D341Med (cell line): ENCODE measurements around the gene PAN3.

Source experiments
- DNase-seq: peaks from one replicate; pipeline ENCODE4 v3.0.0; 2012; ENCODE audit warnings: low spot score

PAN3 gene

DNA sequence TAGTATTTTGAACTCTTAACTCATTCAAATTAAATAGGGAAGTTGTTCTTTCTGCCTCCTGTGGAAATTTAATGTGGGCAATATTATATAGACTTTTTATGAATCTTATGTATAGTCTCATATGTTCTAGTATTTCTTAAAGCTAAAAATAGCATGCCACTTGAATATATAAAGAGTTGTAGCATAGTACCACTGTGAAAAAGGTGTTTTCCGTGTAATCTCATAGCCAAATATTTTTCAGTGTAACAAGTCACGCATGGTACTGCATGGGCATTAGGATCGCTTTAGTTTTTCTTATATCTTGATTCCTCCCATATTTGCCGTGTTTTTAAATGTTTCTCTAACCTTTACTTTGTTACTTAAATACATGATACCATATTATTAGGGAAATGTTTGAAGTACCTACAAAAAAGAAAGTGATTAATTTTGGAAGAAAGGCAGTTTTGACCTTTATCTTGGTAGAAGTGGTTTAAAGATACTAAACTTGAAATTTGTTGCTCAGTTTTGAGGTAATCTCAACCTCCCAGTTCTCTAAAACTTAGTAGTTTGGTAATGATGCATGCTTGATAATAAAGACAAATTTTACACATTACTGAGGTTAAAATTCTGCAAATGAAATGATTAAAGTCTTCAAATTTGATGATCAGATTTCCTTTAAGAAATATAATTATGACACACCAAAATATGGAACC, 81.2 kb downstream of the PAN3 start:
- DNase-seq = no peak

- DNase-seq = no peak
Measured at GRCh38 chr13:28220166-28220565, 81.8 kb downstream of the PAN3 start.

DNA sequence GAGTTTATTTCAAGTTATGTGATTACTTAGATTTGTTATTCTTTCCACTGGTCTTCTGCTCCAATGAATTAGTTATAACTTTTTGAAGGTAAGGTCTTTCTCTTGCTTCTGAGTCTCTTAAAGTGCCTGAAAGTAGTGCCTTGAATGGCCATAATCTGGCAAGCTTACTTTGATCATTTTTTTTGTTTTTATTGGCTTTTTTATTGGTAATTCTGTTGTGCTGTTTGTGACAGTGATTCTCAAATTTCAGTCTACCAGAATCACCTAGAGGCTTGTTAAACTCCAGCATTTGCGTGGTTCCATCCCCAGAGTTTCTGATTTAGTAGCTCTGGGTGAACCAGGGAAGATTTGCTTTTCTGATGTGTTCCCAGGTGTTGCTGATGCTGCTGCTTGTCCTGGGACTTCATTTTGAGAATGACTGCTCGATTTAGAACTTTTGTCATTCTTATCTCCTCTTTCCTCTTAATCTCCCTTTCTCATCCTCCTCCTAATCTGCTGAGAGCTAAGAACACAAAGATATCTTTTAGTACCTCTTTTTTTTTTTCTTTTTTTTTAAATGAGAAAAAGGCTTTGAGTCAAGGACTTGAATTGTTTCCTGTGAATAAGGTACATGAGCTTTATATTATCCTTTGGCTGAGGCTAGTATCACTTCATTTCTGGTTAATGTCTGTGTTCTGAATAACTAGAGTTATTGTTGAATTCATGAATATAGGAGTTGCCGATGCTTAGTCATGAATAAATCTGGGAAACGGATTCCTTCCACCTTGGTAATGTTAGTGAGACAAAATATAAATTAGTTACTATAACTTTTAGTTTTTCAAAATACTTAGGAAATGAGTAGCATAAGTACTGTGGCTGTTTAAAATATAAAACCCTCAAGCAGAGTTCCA, 91.4 kb downstream of the PAN3 start:
- DNase-seq = no peak

DNA sequence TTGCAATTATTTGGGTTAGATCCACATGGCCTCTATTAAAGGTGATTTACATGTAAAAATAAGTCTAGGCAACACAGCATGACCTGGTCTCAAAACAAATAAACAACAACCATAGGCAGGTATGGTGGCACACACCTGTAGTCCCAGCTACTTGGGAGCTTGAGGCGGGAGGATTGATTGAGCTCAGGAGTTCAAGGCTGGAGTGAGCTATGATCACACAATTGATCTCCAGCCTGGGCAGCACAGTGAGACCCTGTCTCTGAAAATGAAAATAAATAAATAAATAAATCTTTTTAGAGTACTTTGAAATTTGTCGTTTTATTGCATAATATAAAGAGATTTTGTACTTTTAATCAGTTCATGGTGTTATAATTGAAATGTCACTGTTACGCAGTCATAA, 93.3 kb downstream of the PAN3 start:
- no peak for DNase-seq

DNA sequence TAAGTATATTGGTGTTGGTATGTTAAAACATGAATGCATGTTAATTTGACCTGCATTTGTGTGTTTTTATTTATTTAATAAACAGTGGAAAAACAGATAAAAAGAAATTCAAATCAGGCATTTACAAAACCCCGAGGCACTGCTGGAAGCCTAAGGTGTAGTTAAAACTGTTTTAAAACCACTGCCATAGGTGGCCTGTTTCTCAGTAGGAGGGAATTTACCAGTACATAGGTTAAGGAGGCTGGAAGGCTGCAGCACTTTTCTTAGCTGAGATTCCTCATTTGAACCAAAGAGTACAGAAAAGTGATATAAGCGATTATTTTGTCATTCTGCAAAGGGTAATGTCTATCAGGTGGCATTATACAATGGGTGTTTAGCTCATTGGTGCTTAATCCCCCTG, 99.6 kb downstream of the PAN3 start:
- no peak for DNase-seq

DNA sequence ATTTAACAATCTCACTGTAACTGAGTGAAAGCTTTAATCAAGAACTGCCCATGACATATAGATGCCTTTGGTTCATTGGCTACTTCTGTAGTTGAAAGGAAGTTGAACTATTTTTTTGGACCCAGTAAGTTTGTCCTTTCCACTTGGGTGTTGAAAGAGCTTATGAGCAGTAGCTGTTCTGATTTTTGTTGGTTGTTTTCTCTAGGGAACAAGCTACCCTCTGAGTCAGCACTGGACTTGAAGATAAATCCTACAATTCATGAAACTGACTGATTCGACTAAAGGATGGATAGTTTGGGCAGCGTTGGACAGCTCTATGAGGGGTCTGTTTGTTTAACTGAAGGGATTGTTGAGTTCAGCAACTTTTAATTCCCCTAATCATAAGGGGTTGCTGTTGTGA, 101.0 kb downstream of the PAN3 start:
- no peak for DNase-seq

DNA sequence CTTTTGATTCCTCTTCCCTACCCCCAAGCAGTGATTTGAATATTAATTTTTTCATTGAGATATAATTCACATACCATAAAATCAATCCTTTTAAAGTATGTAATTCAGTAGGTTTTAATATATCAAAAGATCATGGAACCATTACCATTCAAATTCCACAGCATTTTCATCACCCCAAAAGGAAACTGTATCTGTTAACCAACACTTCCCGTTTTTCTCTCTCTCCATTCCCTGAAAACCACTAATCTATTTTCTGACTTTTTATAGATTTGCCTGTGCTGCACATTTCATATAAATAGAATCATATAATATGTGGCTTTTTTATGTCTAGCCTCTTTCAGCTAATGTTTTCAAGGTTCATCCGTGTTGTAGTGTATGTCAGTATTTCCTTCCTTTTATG, 107.1 kb downstream of the PAN3 start:
- no peak for DNase-seq

GRCh38 chr13:28246891-28247290, 108.5 kb downstream of the PAN3 start:
- DNase-seq = no peak

- DNase-seq = no peak
Measured at GRCh38 chr13:28248080-28248479, 109.7 kb downstream of the PAN3 start.

GRCh38 chr13:28250542-28250941, 112.2 kb downstream of the PAN3 start:
- no peak for DNase-seq

GRCh38 chr13:28251466-28251865, 113.1 kb downstream of the PAN3 start:
- no peak for DNase-seq

GRCh38 chr13:28252547-28252946, 114.2 kb downstream of the PAN3 start:
- no peak for DNase-seq

DNA sequence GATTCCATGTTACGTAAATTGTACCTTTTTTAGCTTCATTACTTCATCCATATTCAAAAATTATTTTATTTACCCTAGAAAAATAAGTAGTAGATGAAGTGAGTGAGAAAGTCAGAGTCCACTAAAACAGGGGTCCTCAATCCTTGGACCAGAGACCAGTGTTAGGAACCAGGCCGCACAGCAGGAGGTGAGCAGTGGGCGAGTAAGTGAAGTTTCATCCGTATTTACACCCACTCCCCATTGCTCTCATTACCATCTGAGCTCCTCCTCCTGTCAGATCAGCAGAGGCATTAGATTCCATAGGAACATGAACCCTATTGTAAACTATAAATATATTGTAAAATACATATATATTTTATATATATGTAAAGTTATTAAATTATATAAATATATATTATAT, 119.0 kb downstream of the PAN3 start:
- DNase-seq = no peak

GRCh38 chr13:28258417-28258816, 120.1 kb downstream of the PAN3 start:
- no peak for DNase-seq

DNA sequence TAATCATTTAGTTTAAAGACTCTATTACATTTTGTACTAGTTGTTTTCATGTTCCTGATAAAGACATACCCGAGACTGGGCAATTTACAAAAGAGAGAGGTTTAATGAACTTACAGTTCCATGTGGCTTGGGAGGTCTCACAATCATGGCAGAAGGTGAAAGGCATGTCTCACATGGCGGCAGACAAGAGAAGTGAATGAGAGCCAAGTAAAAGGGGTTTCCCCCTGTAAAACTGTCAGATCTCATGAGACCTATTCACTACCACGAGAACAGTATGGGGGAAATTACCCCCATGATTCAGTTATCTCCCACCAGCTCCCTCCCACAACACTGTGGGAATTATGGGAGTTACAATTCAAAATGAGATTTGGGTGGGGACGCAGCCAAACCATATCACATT, 129.2 kb downstream of the PAN3 start:
- DNase-seq = no peak

- no peak for DNase-seq
Measured at GRCh38 chr13:28268800-28269223, 130.5 kb downstream of the PAN3 start.

DNA sequence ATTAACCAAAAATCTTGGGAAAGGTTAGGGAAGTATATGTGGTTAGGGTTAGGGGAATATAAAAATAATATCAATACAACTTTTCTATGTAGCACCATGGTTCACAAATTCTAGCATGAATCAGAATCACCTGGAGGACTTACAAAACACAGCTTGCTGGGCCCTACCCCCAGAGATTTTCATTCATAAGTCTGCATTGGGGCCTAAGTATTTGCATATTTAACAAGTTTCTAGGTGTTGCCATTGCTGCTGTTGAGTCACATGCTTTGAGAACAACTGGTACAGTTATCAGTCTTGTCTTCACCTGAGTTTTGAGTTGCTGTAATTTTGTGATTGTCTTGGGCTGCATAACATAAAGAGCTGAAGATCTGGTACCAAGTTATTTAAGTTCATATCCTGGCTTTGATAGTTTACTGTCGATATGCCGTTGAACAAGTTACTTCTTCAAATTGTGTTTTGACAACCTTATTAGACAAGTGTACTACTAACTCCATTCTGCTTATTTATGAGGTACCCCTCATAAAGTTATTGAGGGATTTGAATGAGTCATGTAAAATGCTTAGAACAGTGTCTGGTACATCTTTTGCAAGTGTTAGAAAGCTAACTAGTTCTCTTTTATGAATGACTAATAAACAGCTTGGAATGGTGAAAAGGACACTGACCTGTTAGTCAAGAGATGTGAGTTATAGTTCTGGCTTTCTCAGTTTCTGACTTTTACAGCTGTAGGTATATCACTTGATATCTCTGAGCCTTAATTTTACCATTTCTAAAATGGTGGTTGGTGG, 132.9 kb downstream of the PAN3 start:
- DNase-seq = no peak

GRCh38 chr13:28273919-28274318, 135.6 kb downstream of the PAN3 start:
- DNase-seq = peak; percentile 36

DNA sequence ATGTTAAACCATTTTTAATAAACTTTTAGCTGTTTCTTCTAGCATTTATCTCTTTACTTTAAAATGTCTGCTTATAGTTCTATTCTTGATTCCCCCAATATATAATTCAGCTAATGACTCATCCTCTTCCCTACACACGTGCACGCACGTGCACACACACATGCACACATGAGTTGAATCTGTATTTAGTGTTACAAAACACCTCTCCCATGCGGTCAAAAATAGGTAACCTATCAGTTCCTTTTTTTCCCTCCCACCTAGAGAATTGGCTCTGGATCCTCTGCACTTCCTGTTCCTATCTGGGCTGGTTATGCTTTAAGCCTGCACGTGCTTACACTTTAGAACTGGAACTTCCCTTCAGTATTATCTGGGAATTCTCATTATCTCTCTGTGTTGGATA, 144.1 kb downstream of the PAN3 start:
- DNase-seq = no peak

DNA sequence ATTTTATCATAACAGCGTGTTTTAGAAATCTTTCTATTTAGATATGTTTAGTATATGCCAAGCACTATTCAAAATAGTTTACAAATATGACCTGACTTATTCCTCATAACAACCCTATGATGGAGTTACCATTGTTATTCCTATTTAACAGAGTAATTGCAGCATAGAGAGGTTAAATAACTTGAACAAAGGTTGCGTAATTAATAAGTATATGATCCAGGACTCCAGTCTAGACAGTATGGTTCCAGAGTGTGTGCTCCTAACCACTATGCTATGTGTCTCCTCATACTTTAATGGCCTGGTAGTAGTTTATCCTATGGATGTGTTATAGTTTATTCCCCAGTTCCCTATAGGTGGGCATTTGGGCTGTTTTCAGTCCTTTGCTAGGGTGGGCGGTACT, 145.3 kb downstream of the PAN3 start:
- no peak for DNase-seq

DNA sequence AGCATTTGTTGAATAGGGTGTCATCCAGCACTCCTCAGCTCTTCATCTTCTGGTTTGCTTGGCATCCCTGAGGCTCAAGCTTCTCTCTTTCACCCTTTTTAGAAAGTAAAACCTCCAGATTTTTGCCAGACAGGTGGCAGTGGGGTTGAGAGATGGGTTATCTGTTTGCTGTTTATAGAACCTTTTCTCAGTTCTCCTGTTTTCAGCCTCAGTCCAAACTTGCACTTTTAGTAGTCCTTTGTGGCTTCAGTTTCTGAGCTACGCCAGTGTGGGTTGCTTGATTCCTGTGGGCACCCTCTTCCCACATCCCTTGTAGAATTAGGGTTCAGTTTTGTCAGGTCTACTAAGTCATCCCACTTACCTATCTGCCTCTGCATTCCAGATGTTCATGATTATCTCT, 147.9 kb downstream of the PAN3 start:
- DNase-seq = no peak

DNA sequence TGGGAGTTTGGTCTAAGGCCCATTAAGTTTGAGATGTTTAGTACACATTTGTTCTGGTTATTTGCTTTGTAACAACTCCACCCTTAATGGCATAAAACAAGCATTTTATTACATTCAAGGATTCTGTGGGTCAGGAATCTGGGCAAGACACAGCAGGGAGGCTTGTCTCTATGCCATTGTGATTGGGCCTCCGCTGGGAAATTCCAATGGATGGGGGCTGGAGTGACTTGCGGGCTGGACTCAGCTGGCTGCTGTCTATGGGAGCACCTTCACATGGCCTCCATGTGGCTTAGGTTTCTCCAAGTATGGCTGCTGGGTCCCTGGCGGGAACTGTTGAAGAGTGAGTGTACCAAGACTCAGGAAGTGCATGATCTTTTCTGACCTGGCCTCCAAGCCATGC, 159.0 kb downstream of the PAN3 start:
- no peak for DNase-seq

DNA sequence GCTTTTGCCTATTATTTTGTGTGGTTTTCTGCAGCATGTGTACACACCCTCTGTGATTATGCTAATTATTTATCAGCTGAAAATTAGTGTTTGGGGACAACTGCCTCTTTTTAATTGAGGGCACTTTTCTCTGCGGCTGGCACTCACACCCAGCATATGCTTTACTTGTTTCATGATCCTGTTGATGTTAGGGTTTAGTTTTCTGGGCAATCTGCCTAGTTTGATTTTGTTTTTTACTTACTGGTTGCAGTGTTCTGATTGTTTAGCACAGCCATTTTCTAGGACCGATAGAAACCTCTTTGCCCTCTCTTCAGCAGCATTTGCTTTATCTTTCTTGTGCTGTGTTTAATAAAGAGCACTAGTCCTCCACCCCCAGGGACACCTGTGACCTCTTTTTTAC, 161.6 kb downstream of the PAN3 start:
- DNase-seq = no peak
